ENCODE results near the gene BCORL1.

GRCh38 chrX:130079824-130080406, 97.5 kb downstream of the BCORL1 start:
- TF ChIP-seq POLR2A (IDR thresholded peaks at IDR 0.05; ENCODE audit: low read length) = no peak
- no peak for TF ChIP-seq GATA1 (IDR thresholded peaks at IDR 0.05; ENCODE audit: low read depth, low read length)

All from erythroblast (primary cell).